Mesodermal cell (in vitro differentiated cells): ENCODE results near the gene EHBP1.

Source experiments
- H3K27ac ChIP-seq: 2 replicates; pipeline ENCODE4 v1.7.0; 2013; ENCODE audit warnings: mild to moderate bottlenecking, low read depth, low read length, moderate library complexity; ENCODE audit not compliant: severe bottlenecking
- H3K36me3 ChIP-seq: 2 replicates; pipeline ENCODE4 v1.7.1; 2013; ENCODE audit warnings: mild to moderate bottlenecking, low read length, moderate library complexity; ENCODE audit not compliant: control insufficient read depth, insufficient read depth
- H3K4me1 ChIP-seq: one replicate; pipeline ENCODE4 v1.7.1; 2013; ENCODE audit warnings: mild to moderate bottlenecking, low read length; ENCODE audit not compliant: insufficient read depth, control insufficient read depth, poor library complexity, severe bottlenecking
- H3K4me3 ChIP-seq: 2 replicates; pipeline ENCODE4 v1.7.0; 2013; ENCODE audit warnings: low read length, control low read depth, mild to moderate bottlenecking; ENCODE audit not compliant: insufficient read depth, poor library complexity, severe bottlenecking; ENCODE audit errors: extremely low read depth
- H3K9me3 ChIP-seq: 2 replicates; pipeline ENCODE4 v1.7.1; 2013; ENCODE audit warnings: mild to moderate bottlenecking, low read length, moderate library complexity; ENCODE audit not compliant: control insufficient read depth
- WGBS, 2 experiments: methylation state at CpG; one replicate each; pipeline ENCODE4 v1.1.5; 2013; ENCODE audit warnings: missing lambda C conversion rate in 2 of 2; ENCODE audit not compliant: insufficient coverage in 2 of 2; 5-methylcytosine and 5-hydroxymethylcytosine counted together

The EHBP1 gene

GRCh38 chr2:63038034-63038433, 332.5 kb downstream of the EHBP1 start:
- Histone ChIP-seq H3K4me3 (no peak overlapping the region), H3K27ac (no peak overlapping the region), H3K36me3 (no peaks in the 10 kb centered on the region), H3K9me3 (no peaks in the 10 kb centered on the region), H3K4me1 (no peaks in the 10 kb centered on the region)
- WGBS, 2 experiments = 100% methylated on average over 2 of the region's 4 CpGs

- WGBS, 2 experiments = no CpG with 5 or more reads among the region's 1 CpG
- Histone ChIP-seq H3K36me3 (no peaks in the 10 kb centered on the region), H3K27ac (no peak overlapping the region), H3K4me1 (peaks cover 6% of the 10 kb centered on the region), H3K9me3 (no peaks in the 10 kb centered on the region), H3K4me3 (no peak overlapping the region)
Measured at GRCh38 chr2:63040586-63040985, 335.1 kb downstream of the EHBP1 start.

- Histone ChIP-seq H3K4me1 (peaks cover 6% of the 10 kb centered on the region), H3K36me3 (no peaks in the 10 kb centered on the region), H3K4me3 (no peak overlapping the region), H3K27ac (no peak overlapping the region), H3K9me3 (no peaks in the 10 kb centered on the region)
- no CpG with 5 or more reads among the region's 1 CpG for WGBS, 2 experiments
Measured at GRCh38 chr2:63041592-63041991, 336.1 kb downstream of the EHBP1 start.

- Histone ChIP-seq H3K4me3 (no peak overlapping the region), H3K27ac (no peak overlapping the region), H3K4me1 (peaks cover 34% of the 10 kb centered on the region), H3K36me3 (no peaks in the 10 kb centered on the region), H3K9me3 (no peaks in the 10 kb centered on the region)
- 8% methylated on average over 19 to 26 of the region's 36 CpGs for WGBS, 2 experiments
Measured at GRCh38 chr2:63044362-63045327, 339.1 kb downstream of the EHBP1 start.

- H3K4me3 ChIP-seq = no peak overlapping the region
- H3K4me1 ChIP-seq = peaks cover 44% of the 10 kb centered on the region
- H3K36me3 ChIP-seq = no peaks in the 10 kb centered on the region
- 4 to 7% methylated on average over 3 to 4 of the region's 7 CpGs for WGBS, 2 experiments
- no peak overlapping the region for H3K27ac ChIP-seq
- H3K9me3 ChIP-seq = no peaks in the 10 kb centered on the region
Measured at GRCh38 chr2:63046552-63046951, 341.0 kb downstream of the EHBP1 start.

DNA sequence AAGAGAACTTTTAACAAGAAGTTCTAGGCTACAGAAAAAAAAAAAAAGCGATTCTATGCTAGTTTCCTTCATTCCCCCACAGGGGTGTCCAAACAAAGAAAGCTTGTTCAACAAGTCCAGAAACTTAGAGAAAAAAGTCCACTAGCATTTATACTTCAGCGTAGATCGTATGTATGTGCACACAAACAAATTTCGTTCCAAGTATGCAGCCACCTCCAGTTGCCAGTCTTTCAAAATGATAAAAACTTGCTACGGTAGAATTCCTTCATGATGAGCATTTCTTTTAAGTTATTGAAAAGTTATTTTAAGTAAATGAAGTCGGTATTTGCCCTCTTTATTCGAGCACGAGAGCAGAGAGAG, 341.4 kb downstream of the EHBP1 start:
- WGBS, 2 experiments = 0 to 2% methylated on average over 2 to 6 of the region's 8 CpGs
- H3K27ac ChIP-seq = no peak overlapping the region
- peaks cover 44% of the 10 kb centered on the region for H3K4me1 ChIP-seq
- H3K36me3 ChIP-seq = no peaks in the 10 kb centered on the region
- H3K9me3 ChIP-seq = no peaks in the 10 kb centered on the region
- no peak overlapping the region for H3K4me3 ChIP-seq

- Histone ChIP-seq H3K27ac (no peak overlapping the region), H3K4me1 (peaks cover 44% of the 10 kb centered on the region), H3K36me3 (no peaks in the 10 kb centered on the region), H3K9me3 (no peaks in the 10 kb centered on the region), H3K4me3 (no peak overlapping the region)
- WGBS, 2 experiments = 0% methylated on average over 61 to 71 of the region's 71 CpGs
Measured at GRCh38 chr2:63047321-63048279, 342.1 kb downstream of the EHBP1 start.

DNA sequence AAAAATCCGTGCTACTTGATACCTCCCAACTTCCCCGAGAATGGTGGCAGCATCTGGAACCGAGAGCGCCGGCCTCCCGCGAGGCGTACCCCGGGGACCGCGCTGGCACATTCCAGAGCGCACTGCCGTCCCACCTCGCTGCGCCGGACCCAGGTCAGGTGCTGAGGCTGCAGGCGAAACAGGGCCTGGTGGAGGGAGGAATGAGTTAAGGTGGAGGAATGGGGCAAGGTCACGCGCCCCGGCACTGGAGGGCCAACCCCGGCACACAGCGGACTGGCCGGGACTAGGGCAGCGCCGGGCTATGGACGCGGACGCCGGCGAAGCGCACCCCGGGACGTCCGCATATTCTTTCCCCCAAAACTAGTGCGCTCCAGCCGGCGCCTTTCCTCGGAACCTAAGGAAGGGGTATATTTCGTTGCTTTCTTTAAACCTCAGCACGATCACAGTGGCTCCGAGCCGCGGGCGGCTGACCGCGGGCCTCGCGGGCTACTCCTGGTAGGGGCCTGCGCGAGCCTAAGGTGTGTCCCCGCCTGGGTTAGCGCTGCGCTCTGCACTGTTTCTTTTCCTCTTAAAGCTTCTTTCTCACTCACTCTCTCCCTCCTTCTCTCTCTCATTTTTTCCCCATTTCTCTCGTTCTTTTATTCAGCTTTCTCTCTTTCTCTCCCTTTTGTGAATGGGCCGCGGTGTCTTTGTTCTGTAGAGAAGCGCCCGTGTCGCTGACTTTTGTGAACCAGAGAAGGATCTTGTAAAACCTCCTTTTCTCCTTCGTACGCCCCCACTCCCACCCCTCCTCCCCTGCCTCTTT, 343.1 kb downstream of the EHBP1 start:
- no peak overlapping the region for H3K4me3 ChIP-seq
- H3K9me3 ChIP-seq = no peaks in the 10 kb centered on the region
- 0 to 1% methylated on average over 39 to 49 of the region's 61 CpGs for WGBS, 2 experiments
- peaks cover 44% of the 10 kb centered on the region for H3K4me1 ChIP-seq
- no peaks in the 10 kb centered on the region for H3K36me3 ChIP-seq
- no peak overlapping the region for H3K27ac ChIP-seq

- Histone ChIP-seq H3K4me3 (peak overlapping the region; percentile 26), H3K9me3 (no peaks in the 10 kb centered on the region), H3K4me1 (peaks cover 42% of the 10 kb centered on the region), H3K27ac (no peak overlapping the region), H3K36me3 (no peaks in the 10 kb centered on the region)
- WGBS, 2 experiments = 0 to 1% methylated on average over 15 to 23 of the region's 39 CpGs
Measured at GRCh38 chr2:63049211-63049969, 343.9 kb downstream of the EHBP1 start.

- no peak overlapping the region for H3K27ac ChIP-seq
- WGBS, 2 experiments = 0% methylated on average over 27 to 29 of the region's 31 CpGs
Measured at GRCh38 chr2:63049970-63050333, 344.4 kb downstream of the EHBP1 start.

More at GRCh38 chr2:63049970-63050333, 344.4 kb downstream of the EHBP1 start:
- H3K36me3 ChIP-seq = no peaks in the 10 kb centered on the region
- peak overlapping the region; percentile 26 for H3K4me3 ChIP-seq
- H3K9me3 ChIP-seq = no peaks in the 10 kb centered on the region
- H3K4me1 ChIP-seq = peaks cover 38% of the 10 kb centered on the region
